Measurements from ENCODE around the gene S1PR4. TPM values are rescaled to one million over a fixed set of nuclear protein-coding genes. Genes with fewer than 3 reads are reported as not detected.
"Not testable (repeated sequence)": the region's sequence is repeated elsewhere in the genome, so short reads cannot be mapped to it uniquely, and the experiment has no call there.

S1PR4 gene
- total RNA-seq, 4 donors from 2014 or later, result 0.53 to 4.2 (median 1.9) TPM

GRCh38 chr19:3152419-3152780, 26.2 kb upstream of the S1PR4 start:
- 84 to 91% methylated on average over 3 of the region's 3 CpGs for WGBS, 2 donors
- H3K9me3 ChIP-seq, result no peaks in the 10 kb centered on the region

GRCh38 chr19:3153286-3154230, 25.0 kb upstream of the S1PR4 start:
- no peak for DNase-seq
- TF ChIP-seq CTCF (IDR thresholded peaks at IDR 0.05), result no peak
- TF ChIP-seq POLR2A (IDR thresholded peaks at IDR 0.05), result no peak
- no peak overlapping the region for H3K4me3 ChIP-seq
- peaks cover 0 to 86% (median 20%) of the 10 kb centered on the region in 3 donors for H3K36me3 ChIP-seq
- peaks cover 0 to 6% (median 0%) of the 10 kb centered on the region in 4 donors for H3K27me3 ChIP-seq
- intact Hi-C loops (cut with DNase I), result no loop called here
- peaks cover 8 to 17% (median 12%) of the 10 kb centered on the region in 3 donors for H3K4me1 ChIP-seq
- 89 to 90% methylated on average over 3 of the region's 3 CpGs for WGBS, 2 donors
- H3K9me3 ChIP-seq, result no peaks in the 10 kb centered on the region
- no peak overlapping the region for H3K27ac ChIP-seq

More at GRCh38 chr19:3152419-3152780, 26.2 kb upstream of the S1PR4 start:
- Histone ChIP-seq H3K36me3 (peaks cover 0 to 82% (median 16%) of the 10 kb centered on the region in 3 donors), H3K4me1 (peaks cover 8 to 17% (median 12%) of the 10 kb centered on the region in 3 donors), H3K4me3 (no peak overlapping the region), H3K27ac (no peak overlapping the region), H3K27me3 (peaks cover 0 to 6% (median 0%) of the 10 kb centered on the region in 4 donors)
- DNase-seq, result no peak
- intact Hi-C loops (cut with DNase I), result no loop called here
- TF ChIP-seq CTCF (IDR thresholded peaks at IDR 0.05) (no peak), POLR2A (IDR thresholded peaks at IDR 0.05) (no peak)

DNA sequence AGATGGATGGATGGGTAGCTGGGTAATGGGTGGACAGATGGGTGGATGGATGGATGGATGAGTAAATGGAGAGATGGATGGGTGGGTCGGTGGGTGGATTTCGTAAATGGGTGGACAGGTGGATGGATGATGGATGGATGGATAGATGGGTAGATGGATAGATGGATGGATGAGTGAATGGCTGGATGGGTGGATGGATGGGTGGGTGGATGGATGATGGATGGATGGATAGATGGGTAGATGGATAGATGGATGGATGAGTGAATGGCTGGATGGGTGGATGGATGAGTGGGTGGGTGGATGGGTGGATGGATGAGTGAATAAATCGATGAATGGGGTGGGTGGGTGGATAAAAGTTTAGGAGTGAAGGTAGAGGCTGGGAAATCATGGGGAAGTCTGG, 24.1 kb upstream of the S1PR4 start:
- Histone ChIP-seq H3K4me3 (peak overlapping the region in 1 of 4 donors; percentile 34), H3K4me1 (peaks cover 8 to 17% (median 12%) of the 10 kb centered on the region in 3 donors), H3K36me3 (peaks cover 0 to 86% (median 20%) of the 10 kb centered on the region in 3 donors), H3K27ac (peak overlapping the region in 3 of 4 donors; percentile 16 to 86 (median 34))
- H3K9me3 ChIP-seq; H3K27me3 ChIP-seq; DNase-seq; intact Hi-C loops (cut with DNase I): not testable (repeated sequence)
- 76 to 83% methylated on average over 3 of the region's 3 CpGs for WGBS, 2 donors

GRCh38 chr19:3154957-3155736, 23.4 kb upstream of the S1PR4 start:
- Histone ChIP-seq H3K36me3 (peaks cover 0 to 86% (median 20%) of the 10 kb centered on the region in 3 donors), H3K9me3 (no peaks in the 10 kb centered on the region), H3K27ac (peak overlapping the region in 3 of 4 donors; percentile 16 to 86 (median 48)), H3K4me1 (peaks cover 8 to 17% (median 12%) of the 10 kb centered on the region in 3 donors), H3K27me3 (peaks cover 0 to under 1% (median 0%) of the 10 kb centered on the region in 4 donors), H3K4me3 (peak overlapping the region in 1 of 4 donors; percentile 34)
- peak; percentile 32 for DNase-seq
- intact Hi-C loops (cut with DNase I), result no loop called here
- TF ChIP-seq POLR2A (IDR thresholded peaks at IDR 0.05) (no peak), CTCF (IDR thresholded peaks at IDR 0.05) (no peak)
- WGBS, 2 donors, result 60 to 69% methylated on average over 10 to 12 of the region's 21 CpGs

DNA sequence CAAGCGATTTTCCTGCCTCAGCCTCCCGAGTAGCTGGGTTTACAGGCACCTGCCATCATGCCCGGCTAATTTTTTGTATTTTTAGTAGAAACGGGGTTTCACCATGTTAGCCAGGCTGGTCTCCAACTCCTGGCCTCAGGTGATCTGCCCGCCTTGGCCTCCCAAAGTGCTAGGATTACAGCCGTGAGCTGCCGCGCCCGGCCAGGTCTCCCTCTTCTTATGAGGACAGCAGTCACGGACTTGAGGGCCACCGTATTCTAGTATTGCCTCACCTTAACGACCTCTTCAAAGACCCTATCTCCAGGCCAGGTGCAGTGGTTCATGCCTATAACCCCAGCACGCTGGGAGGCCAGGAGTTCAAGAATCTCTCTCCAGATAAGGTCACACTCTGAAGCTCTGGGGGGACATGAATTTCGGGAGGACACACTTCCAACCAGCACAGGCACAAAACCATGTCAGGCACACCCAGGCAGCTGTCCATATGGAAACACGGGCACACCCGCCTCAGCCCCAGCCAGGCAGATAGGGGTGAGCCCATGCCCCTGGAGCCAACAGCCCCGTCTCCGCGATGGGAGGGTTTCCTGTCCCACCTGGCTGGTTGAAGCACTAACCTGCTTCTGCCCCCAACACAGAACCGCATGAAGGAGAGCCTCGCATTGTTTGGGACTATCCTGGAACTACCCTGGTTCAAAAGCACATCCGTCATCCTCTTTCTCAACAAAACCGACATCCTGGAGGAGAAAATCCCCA, 21.3 kb upstream of the S1PR4 start:
- no peaks in the 10 kb centered on the region for H3K9me3 ChIP-seq
- no peaks in the 10 kb centered on the region for H3K27me3 ChIP-seq
- peaks cover 8 to 24% (median 12%) of the 10 kb centered on the region in 3 donors for H3K4me1 ChIP-seq
- intact Hi-C loops (cut with DNase I), result no loop called here
- 67 to 82% methylated on average over 7 to 12 of the region's 23 CpGs for WGBS, 2 donors
- no peak for DNase-seq
- TF ChIP-seq CTCF (IDR thresholded peaks at IDR 0.05) (no peak), POLR2A (IDR thresholded peaks at IDR 0.05) (no peak)
- H3K27ac ChIP-seq, result no peak overlapping the region
- peaks cover 0 to 86% (median 4%) of the 10 kb centered on the region in 3 donors for H3K36me3 ChIP-seq
- no peak overlapping the region for H3K4me3 ChIP-seq
